Stimulated activated CD8-positive, alpha-beta memory T cell treated with anti-CD3 and anti-CD28 coated beads, Interleukin-7, amount 100 ng/mL, for 4 hours (primary cell): ENCODE measurements around the gene TADA2A.

Source experiments
- DNase-seq, 2 donors: peaks; one replicate each; pipeline ENCODE4 v3.0.0-alpha.2; 2020; ENCODE audit warnings: low read depth in 2 of 2

Gene TADA2A

DNA sequence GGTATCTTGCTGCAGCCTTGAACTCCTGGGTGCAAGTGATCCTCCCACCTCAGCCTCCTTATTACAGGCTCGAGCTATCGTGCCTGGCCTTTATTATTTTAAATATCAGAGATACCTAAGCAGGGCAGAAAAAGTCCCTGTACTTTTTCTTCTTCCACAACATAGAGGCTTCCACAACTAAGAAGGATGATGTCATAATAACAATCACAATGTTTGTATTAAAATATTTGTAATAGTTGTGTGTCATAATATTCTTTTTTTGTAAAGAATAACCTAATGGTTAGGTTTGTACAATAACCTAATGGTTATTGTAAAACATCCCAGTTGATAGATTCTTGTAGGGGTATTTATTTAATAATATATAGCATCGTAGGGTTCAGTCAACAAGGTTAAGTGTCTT is 56.4 kb downstream of the TADA2A start:
- DNase-seq = no peak

DNA sequence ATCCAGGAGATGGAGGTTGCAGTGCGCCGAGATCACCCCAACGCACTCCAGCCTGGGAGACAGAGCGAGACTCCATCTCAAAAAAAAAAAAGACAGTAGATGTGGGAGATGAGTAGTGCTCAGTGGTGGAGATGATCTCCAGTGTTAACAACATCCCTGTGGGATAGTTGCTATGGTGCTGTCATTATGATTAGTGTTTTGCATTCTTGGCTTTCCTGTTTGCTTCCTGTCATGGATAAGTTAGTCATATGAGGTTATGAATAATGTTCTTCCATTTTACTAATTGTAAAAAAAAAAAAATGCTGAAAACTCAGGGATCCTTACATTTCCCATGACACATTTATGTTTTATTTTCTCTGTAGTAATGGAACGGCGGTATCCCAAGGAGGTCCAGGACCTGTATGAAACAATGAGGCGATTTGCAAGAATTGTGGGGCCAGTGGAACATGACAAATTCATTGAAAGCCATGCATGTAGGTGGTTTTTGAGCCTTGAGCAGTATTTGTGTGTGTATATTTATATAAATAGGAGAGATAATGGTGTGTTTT is 58.5 kb downstream of the TADA2A start:
- DNase-seq = no peak

DNA sequence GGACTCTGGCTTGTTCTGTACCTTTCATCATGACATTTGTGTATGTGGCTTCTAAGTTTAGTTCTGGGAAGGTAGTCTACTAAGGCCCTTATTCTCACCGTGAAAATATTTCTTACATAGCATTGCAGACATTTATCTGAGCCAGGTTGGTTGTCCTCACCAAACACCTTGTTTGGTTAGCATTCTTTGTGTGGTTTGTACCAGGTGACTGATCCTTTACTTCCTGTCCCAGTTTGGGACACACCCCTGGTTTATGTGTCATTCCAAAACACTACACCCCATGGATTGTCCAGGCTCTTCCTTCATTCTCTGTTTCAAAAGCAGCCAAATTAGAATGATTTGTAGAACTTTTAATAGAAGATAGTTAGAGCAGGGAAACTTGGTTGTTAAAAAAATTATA is 59.8 kb downstream of the TADA2A start:
- no peak for DNase-seq

DNA sequence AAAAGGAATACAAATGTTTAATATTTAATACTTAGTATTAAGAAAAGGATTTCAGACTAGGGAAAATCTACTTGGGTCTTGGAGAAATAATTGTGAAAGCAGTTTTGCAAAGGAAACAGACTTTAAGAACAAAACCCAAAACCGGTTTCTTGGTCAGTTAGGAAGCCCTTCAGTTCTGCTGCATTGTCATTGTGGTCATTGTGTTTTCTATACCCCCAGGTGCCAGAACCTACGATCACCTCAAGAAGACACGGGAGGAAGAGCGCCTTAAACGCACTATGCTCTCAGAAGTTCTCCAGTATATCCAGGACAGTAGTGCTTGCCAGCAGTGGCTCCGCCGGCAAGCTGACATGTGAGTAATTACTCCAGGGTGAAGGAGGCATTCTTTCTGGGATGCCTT is 63.5 kb downstream of the TADA2A start:
- DNase-seq = no peak

DNA sequence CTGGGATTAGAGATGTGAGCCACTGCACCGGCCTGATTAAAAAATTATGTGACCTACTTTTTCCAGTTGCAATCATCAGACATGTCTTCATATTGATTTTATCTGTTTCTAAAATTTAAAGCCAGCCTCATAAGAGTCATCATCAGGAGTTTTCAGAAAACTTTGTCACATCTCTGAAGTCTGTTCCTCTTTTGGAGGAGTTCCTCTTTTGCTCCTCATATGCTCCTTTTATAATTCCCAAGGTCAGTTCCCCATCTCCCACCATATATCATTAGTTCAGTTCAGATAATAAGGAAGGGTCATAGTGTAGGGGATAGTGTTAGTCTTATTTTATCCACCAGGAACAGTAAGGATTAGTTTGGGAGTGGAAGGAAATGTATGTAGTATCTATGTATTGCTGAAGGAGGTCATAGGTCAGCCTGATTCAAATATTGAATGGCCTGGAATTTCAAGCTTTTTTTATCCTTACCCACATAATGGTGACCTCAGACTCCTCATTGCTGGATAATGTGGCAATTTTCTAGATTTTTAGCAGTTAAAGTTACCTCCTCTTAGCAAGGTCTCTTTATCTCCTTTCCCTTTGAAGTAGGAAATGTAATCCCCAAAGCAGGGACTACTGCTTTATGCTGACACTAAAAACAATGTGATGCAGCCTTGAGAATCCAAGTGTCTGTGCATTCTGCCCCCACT is 69.2 kb downstream of the TADA2A start:
- DNase-seq = no peak

DNA sequence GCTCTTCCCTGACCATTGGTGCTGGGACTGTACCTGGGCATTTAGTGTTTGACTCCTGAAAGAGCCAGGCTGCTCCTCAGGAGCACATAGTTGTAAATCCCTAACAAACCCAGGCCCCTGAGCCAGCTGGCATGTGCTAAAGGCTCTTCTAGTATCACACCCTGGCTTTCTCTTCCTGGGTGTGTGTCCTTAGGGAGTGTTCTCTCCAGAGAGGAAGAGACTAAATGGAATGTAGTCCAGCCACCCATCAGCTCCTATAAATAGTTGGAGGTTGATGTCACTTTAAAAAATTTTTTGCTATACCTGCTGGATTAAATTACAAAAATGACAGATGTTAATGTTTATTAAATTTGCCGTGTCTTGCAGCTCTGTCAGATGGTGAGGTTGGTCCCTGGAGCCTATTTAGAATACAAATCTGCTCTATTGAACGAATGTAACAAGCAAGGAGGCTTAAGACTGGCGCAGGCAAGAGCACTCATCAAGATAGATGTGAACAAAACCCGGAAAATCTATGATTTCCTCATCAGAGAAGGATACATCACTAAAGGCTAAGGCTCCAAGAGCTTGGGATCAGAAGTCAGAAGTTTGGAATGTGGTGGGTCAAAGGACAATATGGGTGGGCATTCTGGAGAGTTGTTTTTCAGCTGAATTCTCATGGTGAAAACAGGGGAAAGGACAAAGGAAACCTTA is 69.9 kb downstream of the TADA2A start:
- DNase-seq = no peak

DNA sequence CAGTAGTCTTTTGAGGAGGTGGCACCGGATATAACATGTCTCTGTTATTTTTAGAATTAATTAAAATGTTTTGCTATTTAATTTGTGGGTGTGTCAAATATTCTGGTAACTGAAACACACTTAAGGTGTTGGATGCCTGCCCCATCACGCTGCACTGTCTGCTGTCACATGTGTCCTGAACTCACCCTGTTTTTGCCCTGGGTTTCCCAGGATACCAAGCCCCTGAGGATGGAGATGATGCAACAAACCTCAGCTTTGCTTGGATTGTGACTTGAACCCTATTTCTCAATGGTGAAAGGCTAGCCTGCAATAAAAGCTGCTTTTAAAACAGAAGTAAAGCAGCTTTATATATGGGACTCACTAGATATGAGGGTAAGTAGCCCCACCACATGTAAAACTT is 71.5 kb downstream of the TADA2A start:
- no peak for DNase-seq

DNA sequence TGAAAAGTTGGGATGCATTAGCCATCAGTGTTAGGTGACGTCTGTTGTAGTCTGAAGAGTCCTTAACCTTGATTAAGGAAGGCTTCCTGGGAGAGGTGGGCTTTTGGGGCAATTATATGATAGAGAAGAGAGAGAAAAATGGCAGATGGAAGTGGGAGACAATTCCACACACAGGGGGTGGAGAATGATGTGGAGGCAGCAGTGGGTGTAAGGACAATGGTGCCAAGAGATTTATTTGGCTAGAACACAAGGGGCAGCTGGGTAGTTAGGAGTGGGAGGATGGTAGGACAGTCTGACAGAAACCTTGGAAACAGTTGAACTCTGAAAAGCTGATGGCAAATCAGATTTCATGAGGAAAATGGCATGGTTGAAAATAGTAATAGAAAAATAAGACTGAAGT is 72.3 kb downstream of the TADA2A start:
- no peak for DNase-seq

DNA sequence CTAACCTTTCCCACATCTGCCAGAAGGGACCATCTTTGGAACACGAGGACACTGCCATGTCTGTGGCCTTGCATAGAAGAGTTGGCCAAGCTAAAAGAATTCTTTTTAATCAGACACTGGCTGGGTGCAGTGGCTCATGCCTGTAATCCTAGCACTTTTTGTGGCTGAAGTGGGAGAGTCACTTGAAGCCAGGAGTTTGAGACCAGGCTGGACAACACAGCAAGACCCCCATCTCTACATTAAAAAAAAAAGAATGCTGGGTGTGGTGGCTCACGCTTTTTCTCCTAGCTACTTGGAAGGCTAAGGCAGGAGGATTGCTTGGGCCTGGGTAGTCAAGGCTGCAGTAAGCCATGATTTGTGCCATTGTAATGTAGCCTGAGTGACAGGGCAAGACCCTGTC is 73.7 kb downstream of the TADA2A start:
- DNase-seq = no peak

DNA sequence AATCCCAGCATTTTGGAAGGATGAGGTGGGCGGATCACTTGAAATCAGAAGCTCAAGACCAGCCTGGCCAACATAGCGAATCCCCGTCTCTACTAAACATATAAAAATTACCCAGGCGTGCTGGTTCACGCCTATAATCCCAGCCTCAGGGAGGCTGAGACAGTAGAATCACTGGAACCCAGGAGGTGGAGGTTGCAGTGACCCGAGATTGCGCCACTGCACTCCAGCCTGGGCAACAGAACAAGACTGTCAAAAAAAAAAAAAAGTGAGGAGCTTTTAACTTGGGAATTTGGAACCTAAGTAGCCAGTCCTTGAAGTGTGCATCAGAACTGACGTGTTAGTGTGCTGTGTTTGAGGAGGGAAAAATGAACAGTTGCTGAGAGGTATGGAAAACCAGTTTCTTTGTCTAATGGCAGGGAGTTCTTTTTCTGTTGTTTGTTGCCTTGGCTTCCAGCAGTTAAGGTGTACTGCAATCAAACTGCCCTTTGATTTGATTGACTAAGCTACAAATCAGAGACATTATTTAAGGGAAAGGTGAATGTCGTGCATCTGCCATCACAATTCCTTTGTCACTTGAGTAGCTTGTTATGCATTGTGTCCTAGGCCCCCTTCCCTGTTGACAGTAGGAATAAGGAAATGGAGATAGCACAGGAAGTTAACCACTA is 74.4 kb downstream of the TADA2A start:
- DNase-seq = no peak

DNA sequence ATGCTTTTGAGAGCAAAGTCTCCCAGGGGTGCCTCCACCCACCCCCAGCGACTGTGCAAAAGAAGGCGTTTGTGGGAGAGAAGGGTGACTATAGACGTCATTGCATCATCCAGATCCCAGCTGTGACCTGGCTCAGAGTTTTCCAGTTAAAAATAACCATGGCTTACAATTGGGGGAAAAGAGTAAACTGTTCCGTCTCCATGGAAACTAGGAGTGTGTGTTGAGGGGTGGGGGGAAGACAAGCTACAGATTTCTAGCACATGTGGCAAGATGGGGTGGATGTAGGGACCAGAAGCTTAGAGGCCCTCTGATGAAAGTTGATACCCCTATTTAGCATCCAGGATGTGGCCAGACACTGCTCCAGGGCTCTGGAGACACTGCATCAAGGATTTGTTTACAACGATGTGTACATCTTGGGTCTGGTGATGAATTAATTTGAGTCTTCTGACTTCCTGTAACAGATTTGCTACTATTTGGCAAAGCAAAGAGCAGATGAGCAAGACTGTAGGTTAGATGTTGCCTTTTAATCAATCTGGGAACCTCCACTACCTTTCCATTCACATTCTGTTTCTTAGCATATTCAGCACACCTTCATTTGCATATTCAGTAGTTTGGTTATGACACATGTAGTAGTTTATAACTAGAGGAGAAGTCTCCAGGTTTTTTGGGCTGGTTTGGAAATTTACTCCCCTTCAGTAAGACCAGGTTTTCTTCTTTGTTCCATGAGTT is 76.8 kb downstream of the TADA2A start:
- DNase-seq = no peak

DNA sequence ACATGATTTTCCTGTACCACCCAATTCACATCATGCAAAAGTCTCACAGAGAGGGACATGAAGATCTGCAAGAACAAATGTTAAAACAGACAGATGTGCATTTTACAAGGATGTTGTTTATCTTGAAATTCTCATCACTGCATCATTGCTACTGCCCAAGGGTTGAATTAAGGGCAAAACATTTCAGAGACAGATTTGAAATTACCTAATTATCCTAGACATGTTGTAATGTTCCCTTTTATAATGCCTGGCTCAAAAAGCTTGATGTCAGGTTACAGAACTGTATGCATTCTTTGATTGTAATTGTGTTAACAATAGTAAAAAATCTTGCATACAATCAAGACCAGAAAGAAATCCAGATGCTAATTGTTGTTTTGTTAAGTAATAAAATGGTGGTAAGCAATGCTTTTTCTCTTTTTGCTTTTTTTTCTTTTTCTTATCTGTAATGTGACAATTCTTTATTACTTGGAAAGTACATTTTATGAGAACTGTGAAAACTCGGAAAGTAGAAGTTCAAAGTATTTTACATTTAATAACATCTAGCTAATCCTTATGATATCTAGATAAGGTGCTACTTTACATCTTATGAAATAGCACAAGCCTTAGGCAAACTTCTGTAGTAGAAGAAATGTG is 79.4 kb downstream of the TADA2A start:
- no peak for DNase-seq

DNA sequence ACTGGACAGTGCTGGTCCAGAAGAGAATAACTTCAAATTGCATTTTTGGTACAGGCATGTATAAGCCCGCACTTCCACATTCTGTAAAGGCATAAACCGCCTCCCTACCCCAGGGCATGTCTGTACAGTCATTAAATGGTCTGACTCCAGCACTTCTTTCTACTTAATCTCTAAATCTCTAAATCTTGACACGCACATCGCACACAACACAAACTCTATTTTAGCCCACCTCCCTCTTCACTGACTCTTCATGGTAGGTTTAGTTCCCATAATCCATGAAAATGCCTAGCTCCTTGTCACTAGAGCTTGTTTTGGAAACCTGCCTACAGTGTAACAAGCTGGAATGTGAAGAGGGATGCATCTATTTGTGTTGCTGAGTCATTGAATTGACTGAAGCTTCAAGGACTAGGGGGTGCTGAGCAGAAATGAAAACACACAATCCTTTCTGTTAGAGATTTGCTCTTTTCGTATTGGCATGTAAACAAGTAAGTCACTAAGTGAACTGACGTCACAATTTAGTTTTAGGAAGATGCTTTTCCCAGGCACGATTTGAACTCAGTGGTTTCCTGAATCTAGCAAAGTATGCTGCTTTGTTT is 81.4 kb downstream of the TADA2A start:
- DNase-seq = no peak

DNA sequence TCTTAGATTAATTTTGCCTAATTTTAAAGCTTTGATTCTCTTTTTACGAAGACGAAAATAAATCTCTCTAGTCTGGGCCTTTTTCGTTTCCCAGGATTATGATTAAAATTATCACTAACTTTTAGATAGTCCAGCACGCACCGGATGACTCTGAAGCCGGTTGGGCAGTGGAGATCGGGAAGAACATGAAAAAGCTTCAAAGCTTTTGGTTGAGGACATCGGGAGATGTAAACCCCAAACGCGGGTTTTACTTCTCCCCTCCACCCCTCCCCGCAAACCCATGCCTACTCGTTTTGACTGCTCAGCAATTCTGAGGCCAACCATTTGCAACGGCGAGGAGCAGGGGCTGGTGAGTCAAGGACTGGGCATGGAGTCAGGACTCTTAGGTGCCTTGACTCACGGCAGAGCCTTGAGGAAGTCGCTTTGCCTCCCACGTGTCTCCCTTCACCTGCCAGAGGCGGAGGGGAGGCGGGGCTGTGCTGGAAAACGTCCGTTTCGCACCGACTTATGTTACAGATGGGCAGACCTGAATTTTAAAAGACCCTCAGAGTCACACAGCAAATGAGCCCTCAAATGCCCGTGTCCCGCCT is 82.0 kb downstream of the TADA2A start:
- DNase-seq = peak; percentile 61 to 64

DNA sequence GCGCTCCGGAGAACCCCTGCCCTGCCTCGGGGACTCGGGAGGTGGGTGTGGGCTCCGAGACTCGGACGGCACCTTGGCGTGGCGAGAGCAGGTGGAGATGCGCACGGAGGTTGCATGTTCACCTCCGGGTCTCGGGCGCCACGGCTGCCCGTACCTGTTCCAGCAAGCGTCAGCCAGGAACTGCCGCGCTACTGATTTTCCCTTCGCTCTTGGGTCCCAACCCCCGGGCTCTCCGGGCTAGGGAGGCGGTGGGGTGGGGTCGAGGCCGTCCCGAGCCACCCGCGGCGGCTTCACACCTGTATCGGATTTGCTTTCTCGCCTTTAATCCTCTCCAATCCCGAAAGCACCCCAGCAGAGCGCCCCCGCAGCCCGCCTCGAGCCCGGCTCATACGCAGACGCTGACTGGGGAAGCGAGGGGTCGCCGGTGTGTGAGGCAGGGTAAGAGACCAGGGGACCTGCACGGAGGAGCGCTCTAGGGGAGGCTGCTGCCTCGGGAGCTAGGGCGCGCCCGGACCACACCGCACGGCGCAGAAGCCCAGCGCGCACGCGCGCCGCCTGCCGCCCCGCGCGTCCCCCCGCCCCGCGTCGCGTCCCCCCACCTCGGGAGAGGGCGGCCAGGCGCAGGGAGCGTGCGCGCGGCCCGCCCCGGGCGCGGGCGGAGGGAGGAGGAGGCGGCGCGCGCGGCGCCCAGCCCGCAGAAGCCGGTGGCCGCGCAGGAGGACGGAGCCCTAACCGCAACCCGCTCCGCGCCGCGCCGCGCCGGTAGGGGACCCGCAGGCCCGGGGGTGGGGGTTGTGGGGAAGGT is 82.7 kb downstream of the TADA2A start, which contains the start of gene DUSP14:
DUSP14 (plus strand) TSS at position 695 of the 805 bp plus-strand sequence. CDS start 22,382 bp downstream, outside the sequence.
- DNase-seq = peak; percentile 60 to 85

DNA sequence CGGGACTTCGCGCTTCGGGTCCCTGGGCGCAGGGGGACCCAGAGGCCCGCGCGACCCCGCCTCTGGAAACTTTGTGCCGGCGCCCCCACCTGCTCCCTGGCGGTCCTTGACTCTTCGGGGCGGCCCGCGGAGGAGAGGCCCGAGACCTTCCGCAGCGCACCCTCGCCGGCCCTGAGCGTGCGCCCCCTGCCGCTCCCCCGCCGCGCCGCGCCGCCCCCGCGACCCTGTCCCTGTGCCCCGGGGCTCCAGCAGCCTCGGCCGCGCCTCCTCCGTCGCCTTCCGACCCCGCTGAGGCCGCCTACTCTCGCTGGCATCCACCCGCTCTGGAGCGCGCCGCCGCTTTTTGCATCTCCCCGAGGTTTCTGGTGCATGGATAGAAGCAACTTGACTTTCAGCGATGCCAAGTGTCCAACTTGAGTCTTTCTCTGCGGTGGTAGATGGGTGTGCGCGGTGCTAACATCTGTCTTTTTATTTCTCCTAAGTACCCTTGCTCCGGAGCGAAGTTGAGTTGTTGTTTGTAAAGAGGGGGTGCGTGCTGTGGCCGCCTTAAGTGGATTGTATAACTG is 83.4 kb downstream of the TADA2A start:
- peak; percentile 57 to 75 for DNase-seq

DNA sequence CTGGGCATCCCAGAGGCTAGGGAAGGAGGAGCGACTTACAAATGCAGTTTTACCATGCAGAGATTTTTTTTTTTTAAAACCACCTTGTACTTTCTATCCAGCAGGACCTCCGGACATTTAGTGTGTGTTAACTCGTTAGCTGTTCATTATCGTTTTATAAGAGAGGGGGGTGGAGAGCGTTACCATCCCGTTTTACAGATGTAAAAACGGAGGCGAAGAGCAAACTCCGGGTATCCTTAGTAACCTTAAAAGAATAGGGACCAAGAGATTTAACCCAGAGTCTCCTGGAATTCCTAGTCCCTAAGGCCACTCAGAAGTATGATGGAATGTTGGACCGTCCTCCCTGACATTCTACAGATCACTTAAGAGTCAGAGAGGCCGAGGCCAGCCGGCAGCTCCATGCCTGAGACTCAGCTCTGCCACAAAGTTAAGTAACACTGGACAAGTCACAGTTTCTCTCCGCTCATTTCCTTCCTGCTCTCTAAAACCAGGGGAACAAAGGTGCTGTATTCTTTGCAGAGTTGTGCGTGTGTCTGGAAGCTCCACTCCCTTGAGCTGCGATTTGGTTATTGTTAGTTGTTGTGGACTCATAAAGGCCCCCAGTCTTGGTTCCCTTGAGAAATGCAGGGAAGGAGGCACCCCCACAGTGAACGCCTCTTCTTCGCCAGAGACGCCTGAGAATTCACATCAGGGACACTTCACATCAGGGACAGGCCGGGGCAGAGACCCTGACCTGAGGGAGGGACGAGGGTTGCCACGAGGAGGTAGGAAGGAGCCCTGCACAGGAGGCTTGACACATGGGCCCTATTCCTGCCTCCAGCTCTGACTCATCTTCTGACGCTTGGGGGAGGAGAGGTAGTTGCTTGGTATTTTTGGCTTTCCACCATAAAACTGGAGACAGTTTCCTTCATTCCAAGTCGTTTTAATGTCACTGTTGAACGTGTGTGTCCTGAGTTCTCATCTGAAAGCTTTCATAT is 84.2 kb downstream of the TADA2A start:
- peak in 1 of 2 donors; percentile 6 for DNase-seq

DNA sequence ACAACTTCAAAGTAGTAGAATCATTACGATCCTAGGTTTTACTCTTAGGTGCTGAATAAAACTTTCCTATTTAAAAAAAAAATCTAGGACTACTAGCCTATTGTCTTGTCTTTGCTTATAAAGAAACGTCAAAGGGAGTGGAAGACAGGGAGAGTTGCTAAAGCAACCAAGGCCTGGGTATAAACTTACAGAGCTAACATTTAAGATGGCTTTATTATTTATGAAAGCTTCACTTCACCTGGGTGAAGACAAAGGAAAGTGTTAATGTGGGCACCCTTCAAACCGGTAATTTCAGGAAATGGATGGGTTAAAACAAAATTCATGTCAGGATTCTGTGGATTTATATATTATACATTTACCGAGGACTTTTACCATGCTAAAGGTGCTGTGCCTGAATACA is 85.5 kb downstream of the TADA2A start:
- DNase-seq = no peak
